Panc1 (cell line): ENCODE data around the gene TPCN1. TPM values are rescaled to one million over a fixed set of nuclear protein-coding genes. Genes with fewer than 3 reads are reported as not detected.

Source experiments
- ATAC-seq: fragments of 200-7000 bp; cut with Tn5 transposase; 2 replicates; pipeline ENCODE4 v1.9.1; 2020; ENCODE audit warnings: mild to moderate bottlenecking, moderate library complexity
- BruUV-seq: library from RNA; stranded (reverse); fragments of 400-500 nt; replicated peaks from 2 replicates; lab custom pipeline; 2021; lab: Mats Ljungman, UMichigan
- CTCF ChIA-PET: fragments of 300-600 bp; sonication (Branson Sonifier 250); formaldehyde crosslinking; loops from one replicate; lab custom pipeline; 2022; ENCODE audit warnings: antibody characterized with exemption; lab: Charles Lee
- POLR2A ChIA-PET: fragments of 300-600 bp; sonication (Branson Sonifier 250); formaldehyde crosslinking; loops from one replicate; lab custom pipeline; 2022; ENCODE audit warnings: antibody characterized with exemption; lab: Charles Lee
- DNase-seq: peaks from one replicate; pipeline ENCODE4 v3.0.0-alpha.2; 2010; ENCODE audit warnings: low read depth, low spot score
- H3K27ac ChIP-seq: 2 replicates; pipeline ENCODE4 v1.5.1; 2011; ENCODE audit warnings: mild to moderate bottlenecking, low read length, inconsistent platforms
- H3K27me3 ChIP-seq: fragments of 200-500 bp; sonication (Bioruptor generic); 2 replicates; pipeline ENCODE4 v1.6.0; 2014; ENCODE audit warnings: low read length, inconsistent platforms; ENCODE audit not compliant: control insufficient read depth, insufficient read depth
- H3K36me3 ChIP-seq: fragments of 200-500 bp; sonication (Bioruptor generic); 2 replicates; pipeline ENCODE4 v1.5.1; 2014; ENCODE audit warnings: inconsistent platforms, mild to moderate bottlenecking, low read length, moderate library complexity; ENCODE audit not compliant: control insufficient read depth, insufficient read depth
- H3K4me1 ChIP-seq: 2 replicates; pipeline ENCODE4 v1.5.1; 2011; ENCODE audit warnings: inconsistent platforms, mild to moderate bottlenecking, low read length, moderate library complexity; ENCODE audit not compliant: control insufficient read depth, insufficient read depth
- H3K4me3 ChIP-seq, 2 experiments: 2 replicates each; pipeline ENCODE4 v1.5.1; 2011 to 2012; ENCODE audit warnings: low read depth in 2 of 2, low read length in 2 of 2, mild to moderate bottlenecking in 2 of 2, inconsistent platforms in 1 of 2, moderate library complexity in 1 of 2
- H3K9me3 ChIP-seq: fragments of 200-500 bp; sonication (Bioruptor generic); 2 replicates; pipeline ENCODE4 v1.5.1; 2014; ENCODE audit warnings: low read depth, mild to moderate bottlenecking, inconsistent platforms, low read length, moderate library complexity; ENCODE audit not compliant: control insufficient read depth, insufficient read depth
- CTCF ChIP-seq: fragments of 450-650 bp; IDR thresholded peaks from 2 replicates; pipeline ENCODE4 v1.5.1; 2017; ENCODE audit warnings: mild to moderate bottlenecking
- POLR2AphosphoS5 ChIP-seq: IDR thresholded peaks from 2 replicates; pipeline ENCODE4 v1.6.1; 2012; ENCODE audit warnings: mild to moderate bottlenecking, low read depth, low read length, moderate library complexity
- SIN3A ChIP-seq: IDR thresholded peaks from 2 replicates; pipeline ENCODE4 v1.6.1; 2012; ENCODE audit warnings: low read depth, mild to moderate bottlenecking, low read length, moderate library complexity, borderline replicate concordance; ENCODE audit not compliant: insufficient read depth
- TCF7L2 ChIP-seq: IDR thresholded peaks from 2 replicates; pipeline ENCODE4 v1.6.1; 2011; ENCODE audit warnings: mild to moderate bottlenecking, low read depth, low read length, inconsistent platforms
- in situ Hi-C: cut with HindIII; loops from 2 replicates; pipeline ENCODE4 v1.10.0; 2016; ENCODE audit warnings: low sequenced_read_pairs, low pct_unique_long_range_greater_than_20kb
- intact Hi-C: fragments of 100-400 bp; cut with micrococcal nuclease; formaldehyde crosslinking; loops from one replicate; pipeline ENCODE4 v1.10.0; 2022; ENCODE audit not compliant: unreplicated experiment
- total RNA-seq: library from RNA; stranded (reverse); gene quantifications from one replicate; pipeline ENCODE4 v1.2.1, GENCODE V29; 2021; ENCODE audit not compliant: unreplicated experiment
- TF ChIP-seq, protein P1 (sequence below), 2 experiments: IDR thresholded peaks; 2 replicates each; pipeline ENCODE4 v1.6.1; 2011 to 2012; ENCODE audit warnings: low read depth in 2 of 2, control low read depth in 1 of 2, low read length in 1 of 2, mild to moderate bottlenecking in 1 of 2, moderate library complexity in 1 of 2; ENCODE audit not compliant: insufficient read depth in 1 of 2

Gene TPCN1
- total RNA-seq, 1 experiment from 2014 or later, result 75.2 TPM

DNA sequence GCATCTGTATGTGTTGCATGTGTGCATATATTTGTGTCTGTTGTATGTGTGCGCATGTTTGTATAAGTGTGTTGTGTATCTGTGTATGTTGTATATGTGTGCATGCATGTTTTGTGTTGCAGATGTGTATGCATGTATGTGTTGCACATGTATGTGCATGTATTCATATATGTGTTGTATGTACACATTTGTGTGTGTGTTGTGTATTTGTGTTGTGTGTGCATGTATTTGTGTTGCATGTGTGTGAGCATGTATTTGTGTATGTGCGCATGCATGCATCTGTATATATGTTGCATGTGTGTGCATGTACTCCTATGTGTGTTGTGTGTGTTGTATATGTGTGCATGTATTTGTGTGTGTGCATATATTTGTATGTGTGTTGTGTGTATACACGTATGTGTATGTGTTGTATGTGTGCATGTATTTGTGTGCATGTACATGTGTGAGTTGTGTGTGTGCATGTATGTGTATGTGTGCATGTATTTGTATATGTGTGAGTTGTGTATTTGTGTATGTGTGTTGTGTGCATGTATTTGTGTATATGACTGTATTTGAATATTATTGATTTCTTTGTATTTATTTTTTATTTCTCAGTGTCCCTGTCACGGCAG, 96.9 kb downstream of the TPCN1 start:
- no peaks in the 10 kb centered on the region for H3K9me3 ChIP-seq
- DNase-seq, result no peak

DNA sequence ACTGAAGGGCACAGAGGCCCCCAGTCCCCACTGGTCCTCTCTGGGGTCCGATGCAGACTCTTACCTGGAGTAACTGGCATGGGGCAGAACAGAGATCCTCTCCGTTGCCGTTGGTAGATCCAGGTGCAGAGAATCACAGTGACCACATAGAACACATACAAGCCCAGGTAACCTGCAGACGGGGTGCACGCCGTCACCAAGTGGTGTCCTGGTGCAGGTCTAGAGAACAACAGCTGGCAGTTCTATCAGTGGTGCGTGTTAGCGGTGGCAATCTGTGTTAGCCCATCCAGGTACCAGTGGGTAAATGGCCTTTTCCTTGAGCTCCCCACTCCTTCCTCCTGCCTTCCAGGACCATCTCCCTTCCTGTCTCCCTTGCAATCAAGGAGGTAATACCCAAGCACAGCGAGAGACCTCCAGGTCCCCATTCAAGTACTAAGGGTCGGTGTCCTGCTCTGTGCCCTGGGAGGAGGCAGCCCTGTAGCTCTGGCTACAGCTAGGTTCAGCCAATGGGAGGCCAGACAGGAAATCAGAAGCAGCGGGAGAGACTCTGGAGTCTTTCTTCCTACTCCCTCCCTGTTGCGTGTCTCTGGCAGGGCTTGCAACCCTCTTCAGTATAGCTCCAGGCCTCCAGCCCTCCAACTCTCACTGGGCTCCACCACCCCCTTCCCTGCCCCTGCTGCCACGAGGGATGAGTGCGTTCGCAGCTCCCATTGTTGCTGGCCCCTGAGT, 97.8 kb downstream of the TPCN1 start:
- no peaks in the 10 kb centered on the region for H3K27me3 ChIP-seq
- intact Hi-C loops, result no loop called here
- no peak overlapping the region for H3K27ac ChIP-seq
- H3K9me3 ChIP-seq, result no peaks in the 10 kb centered on the region
- ChIA-PET CTCF (no interaction called here), POLR2A (no interaction called here)
- ATAC-seq (no peak), DNase-seq (no peak)
- H3K4me3 ChIP-seq, result no peak overlapping the region
- H3K36me3 ChIP-seq, result no peaks in the 10 kb centered on the region
- in situ Hi-C loops, result no loop called here
- BruUV-seq, result no TSS peak
- no peak for TF ChIP-seq SIN3A
- TF ChIP-seq POLR2AphosphoS5, result no peak
- TF ChIP-seq TCF7L2, result no peak
- TF ChIP-seq, protein P1, sequence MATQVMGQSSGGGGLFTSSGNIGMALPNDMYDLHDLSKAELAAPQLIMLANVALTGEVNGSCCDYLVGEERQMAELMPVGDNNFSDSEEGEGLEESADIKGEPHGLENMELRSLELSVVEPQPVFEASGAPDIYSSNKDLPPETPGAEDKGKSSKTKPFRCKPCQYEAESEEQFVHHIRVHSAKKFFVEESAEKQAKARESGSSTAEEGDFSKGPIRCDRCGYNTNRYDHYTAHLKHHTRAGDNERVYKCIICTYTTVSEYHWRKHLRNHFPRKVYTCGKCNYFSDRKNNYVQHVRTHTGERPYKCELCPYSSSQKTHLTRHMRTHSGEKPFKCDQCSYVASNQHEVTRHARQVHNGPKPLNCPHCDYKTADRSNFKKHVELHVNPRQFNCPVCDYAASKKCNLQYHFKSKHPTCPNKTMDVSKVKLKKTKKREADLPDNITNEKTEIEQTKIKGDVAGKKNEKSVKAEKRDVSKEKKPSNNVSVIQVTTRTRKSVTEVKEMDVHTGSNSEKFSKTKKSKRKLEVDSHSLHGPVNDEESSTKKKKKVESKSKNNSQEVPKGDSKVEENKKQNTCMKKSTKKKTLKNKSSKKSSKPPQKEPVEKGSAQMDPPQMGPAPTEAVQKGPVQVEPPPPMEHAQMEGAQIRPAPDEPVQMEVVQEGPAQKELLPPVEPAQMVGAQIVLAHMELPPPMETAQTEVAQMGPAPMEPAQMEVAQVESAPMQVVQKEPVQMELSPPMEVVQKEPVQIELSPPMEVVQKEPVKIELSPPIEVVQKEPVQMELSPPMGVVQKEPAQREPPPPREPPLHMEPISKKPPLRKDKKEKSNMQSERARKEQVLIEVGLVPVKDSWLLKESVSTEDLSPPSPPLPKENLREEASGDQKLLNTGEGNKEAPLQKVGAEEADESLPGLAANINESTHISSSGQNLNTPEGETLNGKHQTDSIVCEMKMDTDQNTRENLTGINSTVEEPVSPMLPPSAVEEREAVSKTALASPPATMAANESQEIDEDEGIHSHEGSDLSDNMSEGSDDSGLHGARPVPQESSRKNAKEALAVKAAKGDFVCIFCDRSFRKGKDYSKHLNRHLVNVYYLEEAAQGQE (IDR thresholded peaks at IDR 0.05; ENCODE audit: insufficient read depth in 1 of 2, low read depth in 2 of 2, low read length in 1 of 2), result no peak
- H3K4me1 ChIP-seq, result no peaks in the 10 kb centered on the region

More for the DNA sequence above, 96.9 kb downstream of the TPCN1 start:
- intact Hi-C loops, result no loop called here
- ATAC-seq, result no peak
- in situ Hi-C loops, result no loop called here
- ChIA-PET CTCF (no interaction called here), POLR2A (no interaction called here)
- no peaks in the 10 kb centered on the region for H3K4me1 ChIP-seq
- no TSS peak for BruUV-seq
- H3K27me3 ChIP-seq, result no peaks in the 10 kb centered on the region
- H3K4me3 ChIP-seq, result no peak overlapping the region
- TF ChIP-seq SIN3A, result no peak
- TF ChIP-seq CTCF, result no peak
- no peak for TF ChIP-seq TCF7L2
- TF ChIP-seq POLR2AphosphoS5, result no peak
- TF ChIP-seq, protein P1 (IDR thresholded peaks at IDR 0.05; ENCODE audit: insufficient read depth in 1 of 2, low read depth in 2 of 2, low read length in 1 of 2), result no peak
- no peak overlapping the region for H3K27ac ChIP-seq
- no peaks in the 10 kb centered on the region for H3K36me3 ChIP-seq
